GM06990 (cell line): ENCODE data around the gene TRAF5.

Experiments used
- DNase-seq: peaks from one replicate; pipeline ENCODE4 v3.0.0-alpha.2; 2011; ENCODE audit not compliant: insufficient read length; ENCODE audit errors: extremely low read depth
- H3K27me3 ChIP-seq: replicated peaks from 2 replicates; pipeline ENCODE4 v1.6.0; 2011; ENCODE audit warnings: low read length; ENCODE audit not compliant: control insufficient read depth, insufficient read depth
- H3K36me3 ChIP-seq: 2 replicates; pipeline ENCODE4 v1.5.1; 2011; ENCODE audit warnings: low read length; ENCODE audit not compliant: control insufficient read depth, insufficient read depth
- H3K4me3 ChIP-seq: replicated peaks from 2 replicates; pipeline ENCODE4 v1.5.1; 2011; ENCODE audit warnings: low read depth, mild to moderate bottlenecking, control low read depth, low read length
- CTCF ChIP-seq: IDR thresholded peaks from 2 replicates; pipeline ENCODE4 v1.5.1; 2011; ENCODE audit warnings: low read length, control low read depth, mild to moderate bottlenecking, inconsistent platforms; ENCODE audit not compliant: insufficient read depth, poor library complexity, severe bottlenecking

The TRAF5 gene

GRCh38 chr1:211371406-211372105, 44.9 kb downstream of the TRAF5 start:
- TF ChIP-seq CTCF = no peak
- Histone ChIP-seq H3K4me3 (no peak overlapping the region), H3K36me3 (peaks cover 8% of the 10 kb centered on the region), H3K27me3 (no peaks in the 10 kb centered on the region)
- no peak for DNase-seq

GRCh38 chr1:211372463-211372862, 45.8 kb downstream of the TRAF5 start:
- peaks cover 8% of the 10 kb centered on the region for H3K36me3 ChIP-seq
- H3K4me3 ChIP-seq = no peak overlapping the region
- H3K27me3 ChIP-seq = no peaks in the 10 kb centered on the region
- DNase-seq = no peak
- TF ChIP-seq CTCF = no peak

- H3K4me3 ChIP-seq = no peak overlapping the region
- DNase-seq = no peak
- TF ChIP-seq CTCF = no peak
- H3K36me3 ChIP-seq = peaks cover 5% of the 10 kb centered on the region
- no peaks in the 10 kb centered on the region for H3K27me3 ChIP-seq
Observed at GRCh38 chr1:211375146-211375818, 48.6 kb downstream of the TRAF5 start.

GRCh38 chr1:211375949-211376348, 49.3 kb downstream of the TRAF5 start:
- Histone ChIP-seq H3K27me3 (no peaks in the 10 kb centered on the region), H3K4me3 (no peak overlapping the region), H3K36me3 (peaks cover 5% of the 10 kb centered on the region)
- no peak for DNase-seq
- TF ChIP-seq CTCF = no peak

GRCh38 chr1:211376807-211377470, 50.3 kb downstream of the TRAF5 start:
- no peak overlapping the region for H3K4me3 ChIP-seq
- no peak for DNase-seq
- no peak for TF ChIP-seq CTCF
- H3K36me3 ChIP-seq = peaks cover 5% of the 10 kb centered on the region
- H3K27me3 ChIP-seq = no peaks in the 10 kb centered on the region
